Chondrocyte (in vitro differentiated cells): Measurements from ENCODE around the gene PPHLN1. TPM values are rescaled to one million over a fixed set of nuclear protein-coding genes. Genes with fewer than 3 reads are reported as not detected.
"Not testable (repeated sequence)": the region's sequence is repeated elsewhere in the genome, so short reads cannot be mapped to it uniquely, and the experiment has no call there.

Experiments used
- DNase-seq: peaks from one replicate; pipeline ENCODE4 v3.0.0; 2021; ENCODE audit warnings: mixed read lengths, low spot score
- H3K27ac Mint-ChIP-seq: one replicate; pipeline ENCODE4 v1.8.0; 2021; ENCODE audit warnings: mild to moderate bottlenecking, moderate library complexity, mixed read lengths; ENCODE audit not compliant: unreplicated experiment
- H3K27me3 Mint-ChIP-seq: 2 replicates; pipeline ENCODE4 v1.8.0; 2021; ENCODE audit warnings: low read depth, mixed read lengths
- H3K36me3 Mint-ChIP-seq: 2 replicates; pipeline ENCODE4 v1.8.0; 2021; ENCODE audit warnings: low read depth, mixed read lengths
- H3K4me1 Mint-ChIP-seq: 2 replicates; pipeline ENCODE4 v1.8.0; 2021; ENCODE audit warnings: low read depth, mild to moderate bottlenecking, mixed read lengths
- H3K4me3 Mint-ChIP-seq: one replicate; pipeline ENCODE4 v1.8.0; 2021; ENCODE audit warnings: mild to moderate bottlenecking, moderate library complexity, mixed read lengths; ENCODE audit not compliant: unreplicated experiment
- H3K9me3 Mint-ChIP-seq: 2 replicates; pipeline ENCODE4 v1.8.0; 2021; ENCODE audit warnings: low read depth, mixed read lengths
- total RNA-seq: library from RNA; stranded (reverse); gene quantifications from 3 replicates; pipeline ENCODE4 v1.2.1, GENCODE V29; 2021
- TF ChIP-seq, protein P1 (sequence below): fragments of 200-600 bp; sonication (generic); IDR thresholded peaks from 2 replicates; pipeline ENCODE4 v1.5.0; 2021; ENCODE audit warnings: antibody characterized with exemption, mild to moderate bottlenecking, moderate library complexity

The PPHLN1 gene
- total RNA-seq, 1 donor from 2014 or later: 49.7 TPM

DNA sequence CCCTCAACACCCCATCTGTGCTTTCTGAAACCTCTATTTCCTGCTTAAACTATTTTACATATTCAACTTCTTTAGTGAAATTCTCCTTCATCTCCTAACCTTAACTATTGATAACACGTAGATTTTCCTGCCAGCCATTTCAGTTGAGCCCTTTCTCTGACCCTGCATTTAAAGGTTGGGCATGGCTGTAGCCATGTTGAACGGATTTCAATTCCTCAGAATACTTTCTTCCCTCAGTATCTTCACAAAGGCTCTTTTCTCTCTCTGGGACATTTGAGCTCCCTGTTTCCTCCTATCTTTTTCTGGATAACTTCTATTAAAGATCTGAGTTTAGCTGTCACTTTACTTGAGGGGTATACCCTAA lies 1.2 kb downstream of the PPHLN1 start:
- Mint-ChIP-seq H3K4me3 (peak overlapping the region; percentile 95), H3K36me3 (no peaks in the 10 kb centered on the region), H3K4me1 (peaks cover 43% of the 10 kb centered on the region)

DNA sequence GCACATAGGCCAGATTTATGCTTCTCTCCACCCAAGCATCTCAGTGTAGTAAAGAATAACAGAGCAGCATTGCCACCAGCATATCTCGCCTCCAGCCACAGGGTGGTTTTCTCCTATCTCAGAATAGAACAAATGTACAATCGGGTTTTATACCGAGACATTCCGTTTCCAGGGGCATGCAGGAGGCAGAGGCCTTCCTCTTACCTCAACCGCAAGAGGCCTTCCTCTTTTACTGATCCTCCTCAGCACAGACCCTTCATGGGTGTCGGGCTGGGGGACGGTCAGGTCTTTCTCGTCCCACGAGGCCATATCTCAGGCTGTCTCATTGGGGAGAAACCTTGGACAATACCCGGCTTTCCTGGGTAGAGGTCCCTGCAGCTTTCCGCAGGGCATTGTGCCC lies 4.1 kb downstream of the PPHLN1 start:
- not testable (repeated sequence) for H3K27me3 Mint-ChIP-seq, H3K36me3 Mint-ChIP-seq, H3K9me3 Mint-ChIP-seq, DNase-seq, H3K27ac Mint-ChIP-seq, H3K4me3 Mint-ChIP-seq
- H3K4me1 Mint-ChIP-seq: peaks cover 50% of the 10 kb centered on the region

More for the DNA sequence above, 1.2 kb downstream of the PPHLN1 start:
- Mint-ChIP-seq H3K27ac (peak overlapping the region; percentile 94), H3K27me3 (no peaks in the 10 kb centered on the region), H3K9me3 (no peaks in the 10 kb centered on the region)
- TF ChIP-seq, protein P1, sequence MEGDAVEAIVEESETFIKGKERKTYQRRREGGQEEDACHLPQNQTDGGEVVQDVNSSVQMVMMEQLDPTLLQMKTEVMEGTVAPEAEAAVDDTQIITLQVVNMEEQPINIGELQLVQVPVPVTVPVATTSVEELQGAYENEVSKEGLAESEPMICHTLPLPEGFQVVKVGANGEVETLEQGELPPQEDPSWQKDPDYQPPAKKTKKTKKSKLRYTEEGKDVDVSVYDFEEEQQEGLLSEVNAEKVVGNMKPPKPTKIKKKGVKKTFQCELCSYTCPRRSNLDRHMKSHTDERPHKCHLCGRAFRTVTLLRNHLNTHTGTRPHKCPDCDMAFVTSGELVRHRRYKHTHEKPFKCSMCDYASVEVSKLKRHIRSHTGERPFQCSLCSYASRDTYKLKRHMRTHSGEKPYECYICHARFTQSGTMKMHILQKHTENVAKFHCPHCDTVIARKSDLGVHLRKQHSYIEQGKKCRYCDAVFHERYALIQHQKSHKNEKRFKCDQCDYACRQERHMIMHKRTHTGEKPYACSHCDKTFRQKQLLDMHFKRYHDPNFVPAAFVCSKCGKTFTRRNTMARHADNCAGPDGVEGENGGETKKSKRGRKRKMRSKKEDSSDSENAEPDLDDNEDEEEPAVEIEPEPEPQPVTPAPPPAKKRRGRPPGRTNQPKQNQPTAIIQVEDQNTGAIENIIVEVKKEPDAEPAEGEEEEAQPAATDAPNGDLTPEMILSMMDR: no peak
- DNase-seq: no peak

DNA sequence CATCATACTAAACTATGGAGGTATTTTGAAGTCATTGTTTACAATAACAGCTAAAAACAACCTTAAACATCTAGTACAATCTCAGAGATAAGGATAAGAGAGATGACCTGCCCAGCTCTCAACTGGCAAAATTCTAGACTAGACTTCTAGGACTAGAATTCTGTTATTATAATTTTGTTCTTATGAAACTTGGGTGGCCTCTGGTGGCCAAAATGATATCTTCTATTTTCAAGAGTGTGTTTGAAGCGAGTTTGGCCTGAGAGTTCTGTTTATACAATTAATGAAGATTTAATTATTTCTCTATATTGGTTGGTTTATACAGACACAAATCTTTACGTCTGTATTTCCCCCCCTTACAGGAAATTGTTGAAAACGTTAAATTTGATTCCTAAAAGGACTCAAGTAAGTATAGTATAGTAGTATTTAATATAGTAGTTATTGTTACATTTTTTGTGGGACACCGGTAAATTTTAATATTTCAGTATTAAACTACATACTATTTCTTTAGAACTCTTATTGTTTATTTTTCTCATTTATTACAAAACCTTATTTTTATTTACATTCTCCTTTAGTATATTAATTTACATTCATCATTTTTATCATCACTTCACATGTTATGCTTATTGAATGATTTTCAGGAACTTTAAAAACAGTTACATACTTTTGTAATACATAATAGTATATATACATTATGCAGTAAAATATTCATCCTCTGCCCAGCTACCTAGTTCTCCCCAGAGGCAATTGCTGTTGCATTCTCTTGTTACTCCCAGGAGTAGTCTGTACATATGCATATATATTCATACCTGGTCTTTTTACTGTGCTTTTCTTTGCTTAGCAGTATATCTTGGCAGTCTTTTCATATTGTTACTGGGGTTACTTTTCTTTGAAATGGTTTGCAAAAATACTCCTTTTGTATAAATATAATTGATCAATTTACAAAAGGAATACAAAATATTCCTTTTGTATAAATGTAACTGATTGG lies 6.6 kb downstream of the PPHLN1 start:
- H3K36me3 Mint-ChIP-seq: no peaks in the 10 kb centered on the region
- H3K4me3 Mint-ChIP-seq: no peak overlapping the region
- no peaks in the 10 kb centered on the region for H3K27me3 Mint-ChIP-seq
- TF ChIP-seq, protein P1: peak; percentile 89
- H3K9me3 Mint-ChIP-seq: no peaks in the 10 kb centered on the region
- DNase-seq: no peak
- peak overlapping the region; percentile 65 for H3K27ac Mint-ChIP-seq
- peaks cover 34% of the 10 kb centered on the region for H3K4me1 Mint-ChIP-seq

DNA sequence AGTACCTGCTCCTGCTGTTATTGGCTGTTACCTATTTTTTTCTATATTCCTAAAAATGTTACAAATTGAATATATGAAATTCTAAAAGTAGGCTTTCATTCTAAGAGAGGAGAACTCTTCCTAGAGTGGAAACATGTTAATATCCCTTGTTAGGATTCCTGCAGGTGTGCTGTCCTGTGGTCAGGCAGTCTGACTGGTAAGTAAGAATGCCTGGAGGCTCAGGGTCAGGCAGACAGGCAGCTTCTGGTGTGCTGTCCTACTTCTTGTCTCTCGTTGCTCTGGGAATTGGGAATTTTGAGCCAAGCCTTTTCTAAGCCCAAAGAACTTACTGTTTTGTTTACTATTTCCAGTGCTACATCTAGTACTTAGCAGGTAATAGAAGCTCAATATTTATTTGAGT lies 10.3 kb downstream of the PPHLN1 start:
- no peak overlapping the region for H3K4me3 Mint-ChIP-seq
- no peaks in the 10 kb centered on the region for H3K9me3 Mint-ChIP-seq
- no peaks in the 10 kb centered on the region for H3K27me3 Mint-ChIP-seq
- no peak overlapping the region for H3K27ac Mint-ChIP-seq
- H3K36me3 Mint-ChIP-seq: peaks cover 5% of the 10 kb centered on the region
- TF ChIP-seq, protein P1: no peak
- DNase-seq: no peak
- peaks cover 16% of the 10 kb centered on the region for H3K4me1 Mint-ChIP-seq

DNA sequence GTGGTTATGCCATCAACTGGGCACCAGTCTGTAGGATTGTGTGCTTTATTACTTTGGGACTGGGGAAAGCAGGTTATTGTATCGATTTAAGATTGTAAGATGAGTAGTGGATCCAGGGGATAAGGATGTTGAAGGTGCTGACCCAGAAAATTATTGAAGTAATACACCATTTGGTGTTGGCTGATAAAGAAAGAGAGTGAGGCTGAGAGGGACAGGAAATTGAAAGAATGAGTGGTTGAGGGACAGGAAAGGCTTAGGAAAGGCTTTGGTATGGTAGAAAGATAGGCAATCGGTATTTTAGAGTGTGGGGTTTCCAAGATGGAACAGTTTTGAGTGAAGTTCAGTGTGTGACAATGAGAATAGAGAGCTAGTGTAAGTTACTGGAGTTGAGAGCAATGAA lies 12.3 kb downstream of the PPHLN1 start:
- Mint-ChIP-seq H3K36me3 (peaks cover 5% of the 10 kb centered on the region), H3K27ac (no peak overlapping the region), H3K4me3 (no peak overlapping the region), H3K9me3 (no peaks in the 10 kb centered on the region), H3K27me3 (no peaks in the 10 kb centered on the region), H3K4me1 (peaks cover 7% of the 10 kb centered on the region)
- TF ChIP-seq, protein P1: no peak
- no peak for DNase-seq
